Measurements from ENCODE around the gene LSAMP. TPM values are rescaled to one million over a fixed set of nuclear protein-coding genes. Genes with fewer than 3 reads are reported as not detected.

LSAMP gene
- total and polyA plus RNA-seq, 2 of the 13 experiments (the other 11 are each of a cell fraction or from before 2014, with no cell fraction given): not detected

GRCh38 chr3:116247605-116248004 is 197.7 kb downstream of the LSAMP start:
- H3K27ac ChIP-seq (ENCODE audit: extremely low read length, insufficient read depth, low read length): no peak overlapping the region
- in situ Hi-C loops (cut with HindIII; ENCODE audit: extremely low pct_ligation_motif_present, low pct_unique_long_range_greater_than_20kb): no loop called here
- H3K36me3 ChIP-seq (replicated peaks in 1 of 2; ENCODE audit: control insufficient read depth in 1 of 2, insufficient read depth in 2 of 2, low read length in 2 of 2): no peaks in the 10 kb centered on the region
- no TSS peak for BruUV-seq (replicated peaks)
- H3K4me2 ChIP-seq (ENCODE audit: low read depth, low read length): no peak overlapping the region
- no peaks in the 10 kb centered on the region; the same call in 1 of the 2 replicates for H4K20me1 ChIP-seq (ENCODE audit: insufficient read depth, low read length)
- CTCF ChIA-PET (ENCODE audit: low intra/inter-chr PET ratio, low total read pairs): no interaction called here
- no peaks in the 10 kb centered on the region; a peak in 1 of 5 replicates for H3K27me3 ChIP-seq (ENCODE audit: control insufficient read depth in 1 of 2, insufficient read depth in 2 of 2, low read length in 2 of 2)
- no peak overlapping the region for H2AFZ ChIP-seq (ENCODE audit: low read length)
- H3K9me3 ChIP-seq (ENCODE audit: low read length): no peaks in the 10 kb centered on the region
- POLR2A ChIA-PET: no interaction called here
- DNase-seq (ENCODE audit: low spot score): no peak
- 2% methylated on average over 1 of the region's 1 CpG for WGBS (ENCODE audit: low lambda C conversion rate)
- ATAC-seq: no peak
- H3K4me3 ChIP-seq (replicated peaks in 1 of 3; ENCODE audit: insufficient read depth in 1 of 3, low read depth in 2 of 3, low read length in 3 of 3): no peak overlapping the region
- no peak for FAIRE-seq
- intact Hi-C loops (cut with micrococcal nuclease; ENCODE audit: unreplicated experiment): no loop called here
- H3K9ac ChIP-seq (ENCODE audit: insufficient read depth, low read depth, low read length): no peak overlapping the region
- H3K79me2 ChIP-seq (ENCODE audit: insufficient read depth, low read length): no peaks in the 10 kb centered on the region
- H3K4me1 ChIP-seq (ENCODE audit: insufficient read depth, low read length): no peaks in the 10 kb centered on the region
- TF ChIP-seq ZNF235 (CRISPR knock-in tag; IDR thresholded peaks at IDR 0.05; ENCODE audit: borderline replicate concordance) (no peak), PBX3 (CRISPR knock-in tag; IDR thresholded peaks at IDR 0.05; ENCODE audit: borderline replicate concordance) (no peak), HDAC6 (IDR thresholded peaks at IDR 0.05; ENCODE audit: low read depth, low read length) (no peak), NR2F2 (IDR thresholded peaks at IDR 0.05; ENCODE audit: borderline replicate concordance, low read depth) (no peak), GPN1 (CRISPR knock-in tag; IDR thresholded peaks at IDR 0.05; ENCODE audit: borderline replicate concordance) (no peak), FLYWCH1 (CRISPR knock-in tag; IDR thresholded peaks at IDR 0.05) (no peak), ZNF687 (CRISPR knock-in tag; IDR thresholded peaks at IDR 0.05) (no peak), SOX13 (IDR thresholded peaks at IDR 0.05) (no peak), SOX13 (CRISPR knock-in tag; conservative IDR thresholded peaks at IDR 0.05 in 1 of 2, IDR thresholded peaks at IDR 0.05 in 1 of 2) (no peak), FOXA1 (IDR thresholded peaks at IDR 0.05) (no peak), FOXA1 (CRISPR knock-in tag; IDR thresholded peaks at IDR 0.05) (no peak), HNRNPUL1 (IDR thresholded peaks at IDR 0.05; ENCODE audit: low read depth, low read length) (no peak), KLF12 (CRISPR knock-in tag; IDR thresholded peaks at IDR 0.05; ENCODE audit: borderline replicate concordance) (no peak), U2AF1 (optimal IDR thresholded peaks at IDR 0.05; ENCODE audit: low read depth, low read length) (no peak), GABPB1 (CRISPR knock-in tag; IDR thresholded peaks at IDR 0.05) (no peak), ZNF354B (CRISPR knock-in tag; IDR thresholded peaks at IDR 0.05) (no peak)
- TF ChIP-seq, protein P1, sequence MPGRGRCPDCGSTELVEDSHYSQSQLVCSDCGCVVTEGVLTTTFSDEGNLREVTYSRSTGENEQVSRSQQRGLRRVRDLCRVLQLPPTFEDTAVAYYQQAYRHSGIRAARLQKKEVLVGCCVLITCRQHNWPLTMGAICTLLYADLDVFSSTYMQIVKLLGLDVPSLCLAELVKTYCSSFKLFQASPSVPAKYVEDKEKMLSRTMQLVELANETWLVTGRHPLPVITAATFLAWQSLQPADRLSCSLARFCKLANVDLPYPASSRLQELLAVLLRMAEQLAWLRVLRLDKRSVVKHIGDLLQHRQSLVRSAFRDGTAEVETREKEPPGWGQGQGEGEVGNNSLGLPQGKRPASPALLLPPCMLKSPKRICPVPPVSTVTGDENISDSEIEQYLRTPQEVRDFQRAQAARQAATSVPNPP (CRISPR knock-in tag; IDR thresholded peaks at IDR 0.05): no peak

Measured in HepG2 (cell line).